Ammon's horn (tissue), 1 donor: Measurements from ENCODE around the gene IKBKG.
"Not testable (repeated sequence)": the region's sequence is repeated elsewhere in the genome, so short reads cannot be mapped to it uniquely, and the experiment has no call there.

Source experiments
- DNase-seq: peaks from one replicate; pipeline ENCODE4 v3.0.0-alpha.2; 2016; ENCODE audit warnings: low spot score

IKBKG gene, protein sequence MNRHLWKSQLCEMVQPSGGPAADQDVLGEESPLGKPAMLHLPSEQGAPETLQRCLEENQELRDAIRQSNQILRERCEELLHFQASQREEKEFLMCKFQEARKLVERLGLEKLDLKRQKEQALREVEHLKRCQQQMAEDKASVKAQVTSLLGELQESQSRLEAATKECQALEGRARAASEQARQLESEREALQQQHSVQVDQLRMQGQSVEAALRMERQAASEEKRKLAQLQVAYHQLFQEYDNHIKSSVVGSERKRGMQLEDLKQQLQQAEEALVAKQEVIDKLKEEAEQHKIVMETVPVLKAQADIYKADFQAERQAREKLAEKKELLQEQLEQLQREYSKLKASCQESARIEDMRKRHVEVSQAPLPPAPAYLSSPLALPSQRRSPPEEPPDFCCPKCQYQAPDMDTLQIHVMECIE

DNA sequence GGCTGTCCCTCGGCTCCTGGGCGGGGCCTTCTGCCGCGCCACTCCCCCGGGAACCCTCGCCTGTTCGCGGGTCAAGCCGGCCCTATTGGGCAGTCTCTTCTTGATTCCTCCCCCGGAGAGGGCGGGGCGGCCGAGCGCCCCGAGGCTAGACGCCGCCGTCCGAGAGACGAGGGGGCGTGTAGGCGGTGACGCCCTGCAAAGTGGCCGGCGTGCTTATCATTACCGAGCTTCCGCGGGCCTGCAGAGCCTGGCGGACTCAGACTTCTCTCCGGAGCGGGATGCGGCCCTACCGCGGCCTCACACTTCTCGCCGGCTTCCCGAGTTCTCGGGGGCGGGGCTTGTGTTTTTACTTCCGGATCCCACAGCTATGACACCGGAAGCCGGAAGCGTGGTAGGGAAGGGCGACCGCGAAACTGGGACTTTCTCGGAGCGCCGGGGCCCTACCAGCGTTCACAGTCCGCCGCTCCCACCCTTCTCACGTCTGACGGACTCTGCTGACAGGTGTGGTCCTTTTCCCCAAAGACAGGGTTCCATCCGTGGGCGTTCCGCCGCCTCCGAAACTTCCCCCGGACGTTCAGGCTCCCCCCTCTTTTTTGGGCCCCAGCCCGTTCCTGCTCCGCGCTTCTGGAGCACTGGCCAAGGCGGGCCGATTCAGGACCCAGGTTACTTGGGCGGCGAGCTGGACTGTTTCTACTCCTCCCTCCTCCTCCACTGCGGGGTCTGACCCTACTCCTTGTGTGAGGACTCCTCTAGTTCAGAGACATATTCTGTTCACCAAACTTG lies at the start of gene IKBKG:
Gene IKBKG (plus strand): TSS at position 376 of the 783 bp plus-strand sequence. CDS start 4,383 bp downstream, outside the sequence.
- peak; percentile 94 for DNase-seq

DNA sequence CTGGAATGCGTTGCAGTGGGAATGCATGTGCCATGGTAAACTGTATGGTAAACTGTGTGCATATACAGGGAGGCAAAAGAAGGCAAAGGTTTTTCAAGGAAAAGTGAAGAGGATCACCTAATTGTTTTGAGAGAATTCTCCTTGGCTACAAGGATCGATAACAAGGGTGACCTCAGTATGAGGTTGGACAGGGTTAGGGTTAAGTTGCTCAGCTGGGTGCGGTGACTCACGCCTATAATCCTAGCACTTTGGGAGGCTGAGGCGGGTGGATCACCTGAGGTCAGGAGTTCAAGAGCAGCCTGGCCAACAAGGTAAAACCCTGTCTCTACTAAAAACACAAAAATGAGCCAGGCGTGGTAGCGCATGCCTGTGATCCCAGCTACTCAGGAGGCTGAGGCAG lies 46.0 kb upstream of the IKBKG start:
- DNase-seq = not testable (repeated sequence)

DNA sequence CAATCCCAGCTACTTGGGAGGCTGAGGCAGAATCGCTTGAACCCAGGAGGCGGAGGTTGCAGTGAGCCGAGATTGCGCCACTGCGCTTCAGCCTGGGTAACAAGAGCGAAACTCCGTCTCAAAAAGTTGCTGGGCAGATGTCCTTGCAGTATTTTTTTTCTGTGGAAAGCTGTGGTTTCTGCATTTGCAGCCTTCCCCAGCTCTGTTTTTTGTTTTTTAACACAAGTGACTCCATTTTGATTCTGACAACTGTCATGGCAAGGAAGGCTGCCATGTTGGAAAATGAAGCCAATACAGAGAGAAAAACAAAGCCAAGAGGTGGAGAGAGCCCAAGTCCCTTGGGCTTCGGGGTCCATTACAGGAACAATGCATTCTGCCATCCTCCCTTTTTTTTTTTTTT lies 45.3 kb upstream of the IKBKG start:
- no peak for DNase-seq

DNA sequence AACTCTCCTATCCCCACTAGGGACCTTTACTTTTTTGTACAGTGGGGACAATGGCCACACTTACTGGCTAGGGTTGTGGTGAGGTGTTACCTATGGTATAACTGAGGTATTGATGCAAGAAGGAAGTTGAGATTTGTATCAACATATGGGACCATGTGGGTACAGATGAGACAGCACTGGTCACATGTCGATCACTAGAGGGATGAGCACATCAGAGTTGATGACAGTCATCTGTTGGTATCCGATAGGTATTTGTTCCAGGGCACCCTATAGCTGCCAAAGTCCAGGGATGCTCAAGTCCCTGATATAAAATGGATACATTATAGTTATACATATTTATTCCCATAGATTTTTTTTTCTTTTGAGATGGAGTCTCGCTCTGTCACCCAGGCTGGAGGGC lies 44.4 kb upstream of the IKBKG start:
- DNase-seq = no peak

DNA sequence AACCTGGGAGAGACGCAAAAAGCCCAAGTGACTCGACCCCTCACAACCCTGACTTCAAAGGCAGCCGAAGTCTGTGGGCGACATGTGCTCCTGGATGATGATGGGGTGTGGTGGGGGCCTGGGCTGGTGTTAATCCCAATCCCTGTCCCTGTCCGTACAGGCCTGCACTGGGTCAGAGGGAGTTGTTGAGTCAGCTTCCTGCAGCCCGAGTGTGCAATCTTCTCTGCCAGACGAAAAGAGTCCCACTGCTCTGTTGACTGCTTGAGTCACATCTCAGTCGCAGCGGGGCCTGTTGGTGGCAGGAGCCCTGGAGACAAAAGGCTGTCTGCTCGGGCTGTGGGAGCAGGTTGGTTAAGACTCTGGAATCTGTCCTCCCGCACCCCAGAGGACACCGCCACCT lies 41.7 kb upstream of the IKBKG start:
- DNase-seq = no peak

DNA sequence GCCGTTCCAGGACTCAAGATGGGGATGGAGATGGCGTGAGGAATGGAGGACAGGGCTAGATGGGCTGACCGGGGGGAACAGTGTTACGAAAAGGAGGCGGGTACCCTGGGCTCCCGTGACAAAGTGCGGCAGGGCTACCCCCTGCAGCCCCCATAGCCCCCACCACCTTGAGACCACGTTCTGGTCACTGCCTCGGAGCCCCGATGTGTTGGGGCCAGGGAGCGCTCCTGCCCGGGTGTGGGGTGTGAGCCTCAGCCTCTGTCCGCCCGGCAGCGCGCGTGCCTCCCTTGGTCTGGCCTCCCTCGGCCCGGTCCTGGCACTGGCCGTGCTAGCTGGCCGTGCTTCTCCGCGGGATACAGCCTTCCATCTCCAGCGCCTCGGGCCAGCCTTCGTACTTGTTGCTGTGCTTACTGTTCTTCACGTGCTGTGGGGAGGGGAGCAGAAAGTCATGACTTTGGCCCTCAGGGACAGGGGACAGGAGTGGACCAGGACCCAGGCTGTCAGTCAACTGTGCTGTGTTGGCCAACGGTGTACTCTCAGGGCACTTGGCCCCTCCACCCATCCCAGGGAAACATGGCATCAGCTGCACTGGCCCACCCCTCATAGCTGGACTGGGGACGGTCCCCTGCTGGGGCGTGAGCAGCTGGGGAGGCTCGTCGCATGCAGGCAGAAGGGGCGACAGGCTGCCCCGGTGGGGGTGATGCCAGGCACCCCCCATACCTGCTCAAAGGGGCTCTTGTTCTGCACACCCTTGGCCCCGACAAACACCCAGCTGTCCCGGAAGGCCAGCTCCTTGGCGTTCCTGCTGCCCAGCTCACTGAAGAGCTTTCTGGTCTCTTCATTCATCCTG lies 40.7 kb upstream of the IKBKG start:
- DNase-seq = no peak

DNA sequence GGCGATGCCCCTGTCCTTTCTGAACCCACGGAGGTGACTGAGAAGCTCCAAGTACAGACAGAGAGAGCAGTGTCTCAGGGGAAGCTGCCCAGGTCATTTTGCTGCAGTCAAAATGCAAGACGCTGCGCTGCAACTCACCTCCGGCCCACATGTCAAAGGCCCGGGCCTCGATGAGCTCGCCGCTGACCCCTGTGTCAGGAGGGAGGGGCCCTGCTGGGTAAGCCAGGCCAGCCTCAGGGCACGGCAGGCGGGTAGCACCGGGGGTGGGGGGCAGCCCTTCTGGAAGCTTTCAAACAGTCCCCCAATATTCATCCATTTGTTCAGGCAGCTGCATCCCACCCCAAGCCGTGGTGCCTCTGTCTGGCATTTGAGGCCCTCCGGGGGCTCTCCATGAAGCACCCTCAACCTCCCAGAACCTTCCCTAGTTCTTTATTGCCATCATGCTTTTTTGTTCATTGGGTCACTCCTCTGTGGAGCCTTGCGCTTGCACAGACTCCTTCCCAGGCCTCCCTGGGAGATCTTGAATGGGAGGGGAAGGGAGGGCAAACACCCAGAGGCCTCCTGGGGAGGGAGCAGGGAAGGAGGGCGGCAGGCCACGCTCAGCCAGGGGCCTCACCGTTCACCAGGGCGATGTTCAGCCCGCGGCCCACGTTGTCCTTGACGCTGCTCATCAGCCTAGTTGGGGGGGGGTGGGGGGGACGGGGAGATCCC lies 39.6 kb upstream of the IKBKG start:
- no peak for DNase-seq

DNA sequence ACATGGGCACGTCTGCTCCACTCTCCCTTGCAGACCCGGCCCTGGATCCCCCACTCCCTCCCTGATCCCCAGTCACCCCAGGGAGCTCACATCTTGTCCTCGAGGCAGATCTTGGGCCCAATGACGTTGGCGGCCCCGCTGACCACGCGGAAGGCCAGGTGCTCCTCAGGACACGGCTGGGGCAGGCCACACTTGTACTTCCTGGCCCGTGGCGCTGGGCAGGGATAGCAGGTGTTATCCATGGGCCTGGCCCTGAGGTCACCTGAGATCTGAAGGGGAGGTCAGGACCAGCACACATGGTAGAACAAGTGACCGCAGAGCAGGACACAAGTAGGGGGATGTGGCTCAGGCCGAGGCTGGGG lies 39.1 kb upstream of the IKBKG start:
- no peak for DNase-seq

DNA sequence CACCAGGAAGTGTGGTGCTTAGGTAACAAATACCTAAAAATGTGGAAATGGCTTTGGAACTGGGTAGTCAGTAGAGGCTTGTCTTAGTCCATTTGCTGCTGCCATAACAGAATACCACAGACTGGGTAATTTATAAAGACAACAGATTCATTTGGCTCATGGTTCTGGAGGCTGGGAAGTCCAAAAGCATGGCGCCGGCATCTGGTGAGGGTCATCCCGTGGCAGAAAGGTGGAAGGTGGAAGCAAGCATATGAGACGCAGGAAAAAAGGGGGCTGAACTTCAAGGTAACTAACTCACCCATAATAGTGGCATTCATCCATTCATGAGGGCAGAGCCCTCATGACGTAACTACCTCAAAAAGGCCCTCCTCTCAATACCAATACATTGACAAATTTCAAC lies 38.0 kb upstream of the IKBKG start:
- DNase-seq = no peak

DNA sequence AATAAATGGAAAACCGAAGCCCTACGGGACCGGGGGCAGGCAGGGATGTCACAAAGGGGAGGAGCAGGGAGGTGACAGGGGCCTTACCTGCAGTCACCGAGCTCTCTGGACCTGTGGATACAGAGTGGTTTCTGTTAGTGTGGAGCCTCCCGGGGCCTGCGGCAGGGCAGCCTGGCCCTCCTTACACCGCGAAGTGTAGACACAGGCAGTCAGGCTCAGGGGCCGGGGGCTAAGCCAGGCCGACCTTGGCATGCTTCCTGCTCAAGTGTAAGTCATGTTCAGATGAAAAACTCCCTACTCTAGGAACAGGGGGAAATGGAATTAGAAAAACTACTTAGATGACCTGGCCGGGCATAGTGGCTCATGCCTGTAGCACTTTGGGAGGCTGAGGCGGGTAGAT lies 35.7 kb upstream of the IKBKG start:
- no peak for DNase-seq

DNA sequence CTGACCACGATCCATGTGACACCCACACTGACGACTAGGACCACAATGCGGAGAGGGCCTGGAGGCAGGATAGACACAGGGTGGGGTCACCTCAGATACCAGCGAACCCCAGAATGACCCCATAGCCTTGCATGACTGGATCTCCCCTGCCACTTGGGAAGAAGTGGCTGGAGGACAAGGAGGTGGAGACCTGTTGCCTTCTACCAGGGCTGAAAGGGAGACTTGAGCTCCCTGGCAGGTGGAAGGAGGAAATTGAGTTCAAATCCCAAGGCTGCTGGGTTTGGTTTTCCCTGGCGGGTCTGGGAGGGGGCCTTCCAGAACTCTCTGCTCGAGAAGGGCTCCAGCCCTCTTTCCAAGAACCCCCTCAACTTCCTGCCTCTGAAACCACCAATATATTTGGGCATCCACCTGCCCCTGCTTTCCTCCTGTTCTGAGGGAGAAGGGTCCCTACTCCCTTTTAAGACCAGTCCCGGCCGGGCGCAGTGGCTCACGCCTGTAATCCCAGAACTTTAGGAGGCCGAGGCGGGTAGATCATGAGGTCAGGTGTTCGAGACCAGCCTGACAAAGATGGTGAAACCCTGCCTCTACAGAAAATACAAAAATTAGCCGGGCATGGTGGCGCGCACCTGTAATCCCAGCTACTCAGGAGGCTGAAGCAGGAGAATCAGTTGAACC lies 34.4 kb upstream of the IKBKG start:
- no peak for DNase-seq

DNA sequence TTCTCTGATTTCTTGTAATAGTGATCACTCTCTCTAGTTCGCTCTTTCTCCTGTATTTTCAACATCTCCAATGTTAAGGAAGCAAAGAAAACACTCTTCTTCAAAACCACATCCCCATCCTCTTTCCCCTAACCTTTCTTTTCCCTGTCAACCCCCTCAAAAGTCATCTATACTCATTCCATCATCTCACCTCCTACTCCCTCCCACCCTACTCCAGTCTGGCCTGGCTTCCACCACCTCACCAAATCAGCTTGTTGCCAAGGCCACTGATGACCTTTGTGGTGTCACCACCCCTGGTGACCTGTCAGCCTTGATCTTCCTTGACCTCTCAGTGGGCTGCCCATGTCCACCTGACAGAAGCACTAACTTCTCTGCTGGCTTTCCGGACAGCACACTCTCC lies 33.7 kb upstream of the IKBKG start:
- DNase-seq = no peak

DNA sequence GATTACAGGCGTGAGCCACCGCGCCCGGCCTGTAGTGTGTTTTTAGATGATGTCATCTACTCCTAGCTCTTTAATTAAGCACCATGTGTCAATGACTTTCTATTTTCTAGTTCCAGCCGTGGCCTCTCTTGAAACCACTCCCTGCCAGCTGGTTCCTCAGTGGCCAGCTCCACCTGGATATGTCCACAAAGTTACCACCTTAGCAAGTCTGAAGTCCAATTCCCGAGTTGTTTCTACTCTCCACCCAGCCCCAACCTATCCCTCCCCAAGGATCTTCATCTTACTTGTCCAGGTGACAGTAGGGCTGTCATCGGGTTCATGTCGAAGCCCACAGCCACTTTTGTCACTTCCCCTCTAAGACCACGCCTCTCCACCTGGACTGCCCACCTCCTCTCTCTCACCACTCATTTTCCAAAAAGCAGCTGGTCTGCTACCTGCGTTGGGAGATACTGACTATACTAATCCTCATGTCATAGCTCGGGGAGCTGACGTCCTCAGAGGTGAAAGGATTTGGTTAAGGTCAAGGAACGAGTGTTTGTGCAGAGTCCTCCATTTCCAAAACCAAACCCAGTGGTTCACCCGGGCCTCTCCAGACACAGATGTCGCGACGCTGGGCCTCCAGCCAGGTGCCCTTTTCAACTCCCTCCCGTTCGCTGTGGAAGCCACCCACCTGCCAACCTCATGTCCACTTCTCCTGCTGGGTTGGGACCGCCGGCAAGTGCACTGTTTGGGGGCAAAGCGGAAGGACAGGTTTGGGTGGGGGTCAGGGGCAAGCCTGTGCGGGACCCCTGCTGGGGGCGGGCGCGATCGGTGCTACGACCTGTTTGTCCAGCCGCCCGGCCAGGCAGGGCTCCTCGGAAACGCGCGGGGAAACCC lies 32.1 kb upstream of the IKBKG start:
- DNase-seq = no peak

DNA sequence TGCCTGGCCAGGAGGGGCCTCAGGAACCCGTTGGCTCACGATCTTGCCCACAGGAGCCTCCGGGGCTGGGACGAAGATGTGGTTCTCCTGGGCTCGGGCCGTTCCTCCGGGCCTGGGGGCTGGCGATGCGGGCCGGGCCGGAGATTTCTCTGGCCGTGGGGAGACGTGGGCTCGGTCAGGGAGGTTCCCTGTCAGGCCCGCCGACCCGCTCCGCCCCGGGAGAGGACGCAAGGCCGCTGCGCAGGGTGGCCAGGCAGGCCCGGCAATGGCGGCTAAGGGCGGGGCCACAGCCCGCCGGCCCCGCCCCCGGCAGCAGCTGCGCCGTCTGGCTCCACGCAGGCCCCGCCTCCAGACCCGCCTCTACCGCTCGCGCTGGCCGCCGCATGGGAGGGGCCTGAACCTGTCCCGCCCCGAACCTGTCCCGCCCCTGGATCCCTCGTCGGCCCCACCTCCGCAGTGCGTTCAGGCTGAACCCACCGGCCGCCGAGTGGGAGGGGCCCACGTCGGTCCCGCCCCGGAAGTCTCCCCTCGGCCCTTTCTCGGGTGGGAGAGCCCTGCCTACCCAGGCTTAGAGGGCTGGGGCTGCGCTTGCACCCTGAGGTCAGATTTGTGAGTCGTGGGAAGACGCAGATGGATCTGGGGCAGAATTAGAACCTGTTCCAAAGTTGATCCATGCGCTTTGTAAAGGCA lies 31.3 kb upstream of the IKBKG start, which contains the start of gene FAM3A:
Gene FAM3A (minus strand): TSS at position 267 of the 690 bp plus-strand sequence. CDS start 460 bp downstream, outside the sequence.
- DNase-seq = peak; percentile 95

DNA sequence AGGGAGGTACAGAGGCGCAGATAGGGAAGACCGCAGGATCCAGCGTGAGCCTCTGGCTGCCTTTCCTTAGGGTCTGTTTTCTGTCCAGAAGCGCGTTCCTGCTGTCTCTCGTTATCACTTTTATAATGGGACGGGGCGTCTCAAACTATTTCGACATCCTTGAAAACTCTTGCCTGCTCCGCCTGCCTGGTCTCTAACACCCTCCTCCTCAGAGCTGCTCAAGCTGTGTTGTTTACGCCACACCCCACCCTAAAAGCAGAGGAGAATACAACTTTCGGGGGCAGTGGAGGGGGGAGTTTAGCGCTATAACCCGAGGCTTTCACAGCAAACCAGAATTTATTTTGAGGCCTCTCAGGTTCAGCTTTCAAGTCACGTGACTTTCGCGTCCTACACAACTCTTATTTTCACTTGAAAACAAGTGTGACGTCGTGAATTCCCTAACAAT lies 30.7 kb upstream of the IKBKG start:
- peak; percentile 42 for DNase-seq

DNA sequence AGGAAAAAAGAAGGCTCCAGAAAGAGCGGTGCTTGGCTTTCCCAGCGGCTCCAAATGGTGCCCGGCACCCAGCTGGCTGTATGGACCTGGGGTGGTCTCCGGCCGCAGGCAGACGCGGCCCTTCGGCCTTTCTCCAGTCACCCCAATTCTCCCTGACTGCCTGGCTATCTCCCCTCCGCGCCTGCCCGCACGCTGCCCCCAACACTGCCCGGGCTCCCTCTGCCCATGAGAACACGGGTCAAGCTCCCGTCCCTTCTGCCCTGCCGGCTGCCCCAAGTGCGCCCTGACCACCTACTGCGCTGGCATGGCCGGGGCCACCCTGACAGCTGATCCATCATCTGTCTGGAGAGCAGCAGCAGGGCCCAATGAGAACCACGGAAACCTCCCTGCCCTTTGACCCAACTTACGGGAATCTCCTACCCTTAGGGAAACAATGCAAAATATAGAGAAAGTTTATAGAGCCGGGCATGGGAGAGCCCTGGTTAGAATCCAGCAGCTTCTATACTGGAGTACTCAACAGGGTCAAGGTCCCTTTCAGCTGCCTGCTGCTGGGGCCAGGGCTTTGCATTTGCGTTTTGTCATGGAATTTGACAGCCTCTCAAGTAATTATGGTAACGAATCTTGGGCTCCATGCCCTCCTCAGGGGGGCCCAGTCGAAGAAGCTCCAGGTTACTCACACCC lies 30.2 kb upstream of the IKBKG start:
- DNase-seq = no peak

DNA sequence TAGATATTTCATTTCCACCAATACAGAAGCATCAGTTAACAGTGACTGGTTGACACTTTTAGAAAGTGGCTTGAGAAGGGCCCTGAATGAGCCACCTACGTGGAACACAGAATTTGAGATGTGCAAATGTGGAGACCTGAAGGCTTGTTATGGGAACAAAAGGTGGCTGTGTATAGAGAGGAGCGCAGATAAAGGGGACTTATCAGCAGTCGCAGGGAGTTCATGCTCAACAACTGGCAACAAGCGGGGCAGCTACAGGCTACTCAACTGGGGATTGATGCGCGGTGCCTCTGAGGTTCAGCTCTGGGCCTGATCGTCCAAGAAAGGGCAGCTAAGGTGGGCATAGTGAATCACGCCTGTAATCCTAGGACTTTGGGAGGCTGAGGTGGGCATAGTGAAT lies 28.0 kb upstream of the IKBKG start:
- DNase-seq = no peak

DNA sequence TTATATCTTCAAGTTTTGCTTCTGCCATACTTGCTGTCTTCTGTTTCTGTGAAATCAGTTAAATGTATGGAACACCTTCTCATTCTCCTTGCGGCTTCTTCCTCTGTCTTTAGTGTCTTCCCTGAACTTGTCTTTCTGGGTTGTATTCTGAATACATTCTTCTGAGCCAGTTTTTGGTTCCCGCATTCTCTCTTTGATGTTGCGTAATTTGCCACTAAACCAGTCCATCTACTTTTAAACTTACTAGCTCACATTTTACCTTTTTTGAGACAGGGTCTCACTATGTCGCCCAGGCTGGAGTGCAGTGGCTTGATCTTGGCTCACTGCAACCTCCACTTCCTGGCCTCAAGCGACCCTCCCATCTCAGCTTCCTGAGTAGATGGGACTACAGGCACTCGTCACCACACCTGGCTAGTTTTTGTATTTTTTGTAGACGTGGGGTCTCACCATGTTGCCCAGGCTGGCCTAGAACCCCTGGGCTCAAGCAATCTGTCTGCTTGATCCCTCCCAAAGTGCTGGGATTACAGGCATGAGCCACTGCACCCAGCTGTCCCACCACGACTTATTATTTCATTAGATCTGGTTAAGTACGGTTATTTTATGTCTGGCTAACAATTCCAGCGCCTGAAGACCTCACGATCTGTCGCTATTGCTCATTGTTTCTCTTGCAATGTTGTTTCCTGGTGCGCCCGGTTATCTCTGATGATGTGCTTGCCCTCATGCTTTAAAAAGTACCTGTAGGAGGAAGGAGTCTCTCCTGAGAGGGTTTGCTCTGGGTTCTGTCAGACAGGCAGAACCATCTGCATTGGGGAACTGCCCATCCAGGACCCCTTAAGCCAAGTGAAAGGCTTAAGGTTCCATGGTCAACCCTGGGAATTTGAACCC lies 21.6 kb upstream of the IKBKG start:
- DNase-seq = no peak
